Posterior vena cava (tissue), 2 donors: ENCODE results near the gene COL24A1. TPM values are rescaled to one million over a fixed set of nuclear protein-coding genes. Genes with fewer than 3 reads are reported as not detected.

Source experiments
- total RNA-seq, 2 donors: library from RNA; stranded (reverse); fragmentation: NEBNext Ultra II Directional; extraction: Animal tissue kit (Norgen Biotek cat#: 25700); gene quantifications; one replicate each; pipeline ENCODE4 v1.2.1, GENCODE V29; 2021
- donor health status: DM: yes; HTN: yes; CAD: no.
- donor health status: DM: yes; HTN: yes; CAD: no.

COL24A1 gene
- total RNA-seq, 2 donors from 2014 or later = 0.19 to 0.38 TPM

Other genes with a start within 250 kb of the COL24A1 start
- 10 to 100 TPM; 25.9 to 33.6 TPM for gene ODF2L, start 239.6 kb upstream of the COL24A1 start, total RNA-seq